SU-DHL-6 (cell line): ENCODE results near the gene MRRF.

Experiments
- H2AFZ ChIP-seq: fragments of 200-600 bp; sonication (generic); 2 replicates; pipeline ENCODE4 v1.6.1; 2014; ENCODE audit warnings: low read depth, mild to moderate bottlenecking, moderate library complexity, mixed read lengths, antibody characterized with exemption, low read length; ENCODE audit not compliant: severe bottlenecking
- H3F3A ChIP-seq: fragments of 200-600 bp; shearing (Covaris generic); 2 replicates; pipeline ENCODE4 v1.6.0; 2016; ENCODE audit warnings: antibody characterized with exemption, mild to moderate bottlenecking; ENCODE audit not compliant: insufficient read depth
- H3K27ac ChIP-seq: fragments of 200-600 bp; sonication (generic); 2 replicates; pipeline ENCODE4 v1.5.1; 2016; ENCODE audit warnings: low read depth, mild to moderate bottlenecking, low read length, moderate library complexity, mixed read lengths
- H3K27me3 ChIP-seq: fragments of 200-600 bp; sonication (generic), shearing (Covaris generic); 2 replicates; pipeline ENCODE4 v1.6.0; 2014; ENCODE audit warnings: mild to moderate bottlenecking, low read length
- H3K36me3 ChIP-seq: fragments of 200-600 bp; sonication (generic); 2 replicates; pipeline ENCODE4 v1.6.1; 2014; ENCODE audit warnings: mild to moderate bottlenecking, low read length, mixed read lengths
- H3K4me2 ChIP-seq: fragments of 300-600, 200-600 bp; shearing (Covaris generic), sonication (generic); 2 replicates; pipeline ENCODE4 v1.6.0; 2014; ENCODE audit warnings: low read length, low read depth, mild to moderate bottlenecking; ENCODE audit not compliant: poor library complexity, severe bottlenecking
- H3K4me3 ChIP-seq: fragments of 200-600 bp; sonication (generic); 2 replicates; pipeline ENCODE4 v1.5.1; 2014; ENCODE audit warnings: antibody characterized with exemption, low read length, mild to moderate bottlenecking, mixed read lengths; ENCODE audit not compliant: insufficient read depth, poor library complexity, severe bottlenecking
- H3K79me2 ChIP-seq: fragments of 200-600 bp; sonication (generic); 2 replicates; pipeline ENCODE4 v1.6.1; 2014; ENCODE audit warnings: mild to moderate bottlenecking, low read length, moderate library complexity; ENCODE audit not compliant: insufficient read depth
- H3K9ac ChIP-seq: fragments of 200-600 bp; sonication (generic); 2 replicates; pipeline ENCODE4 v1.7.0; 2014; ENCODE audit warnings: mild to moderate bottlenecking, low read length
- H3K9me2 ChIP-seq: fragments of 200-600 bp; sonication (generic); replicated peaks from 2 replicates; pipeline ENCODE4 v1.6.1; 2014; ENCODE audit warnings: low read length; ENCODE audit not compliant: insufficient read depth
- H3K9me3 ChIP-seq: fragments of 200-600 bp; sonication (generic); 2 replicates; pipeline ENCODE4 v1.6.1; 2014; ENCODE audit warnings: low read length, mixed read lengths; ENCODE audit not compliant: insufficient read depth
- H4K20me1 ChIP-seq: fragments of 200-600 bp; sonication (generic); 2 replicates; pipeline ENCODE4 v1.6.1; 2014; ENCODE audit warnings: low read depth, mild to moderate bottlenecking, antibody characterized with exemption, low read length, moderate library complexity, mixed read lengths
- EZH2phosphoT487 ChIP-seq: fragments of 200-600 bp; sonication (generic), shearing (Covaris generic); conservative IDR thresholded peaks from 2 replicates; pipeline ENCODE4 v1.6.1; 2018; ENCODE audit warnings: mild to moderate bottlenecking, antibody characterized with exemption, low read length, moderate library complexity, mixed read lengths
- TF ChIP-seq, protein P1 (sequence below): fragments of 200-600 bp; sonication (generic); IDR thresholded peaks from one replicate; pipeline ENCODE4 v1.5.1; 2017; ENCODE audit warnings: antibody characterized with exemption, mild to moderate bottlenecking, low read length, moderate library complexity; ENCODE audit not compliant: insufficient read depth, poor library complexity, severe bottlenecking

MRRF gene

DNA sequence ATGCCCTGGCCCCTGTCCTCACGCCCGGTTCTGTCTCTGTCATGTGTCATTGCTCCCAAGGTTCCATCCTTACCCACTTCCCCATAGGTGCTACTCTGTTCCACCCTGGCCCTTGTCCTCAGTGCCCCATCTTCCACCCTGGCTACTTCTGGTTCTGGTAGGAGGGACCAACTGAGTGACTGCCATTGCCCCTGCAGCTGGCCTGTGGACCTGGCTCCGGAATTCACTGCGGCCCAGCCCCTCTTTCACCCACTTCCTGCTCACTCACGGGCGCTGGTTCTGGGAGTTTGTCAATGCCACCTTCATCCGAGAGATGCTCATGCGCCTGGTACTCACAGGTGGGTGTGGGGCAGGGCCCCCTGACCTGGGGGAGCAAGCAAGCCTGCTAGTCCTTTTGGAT lies 113.6 kb downstream of the MRRF start:
- Histone ChIP-seq H3K4me3 (no peak overlapping the region), H3K27me3 (no peaks in the 10 kb centered on the region), H3K9ac (no peak overlapping the region), H3K4me2 (no peak overlapping the region), H3K36me3 (no peaks in the 10 kb centered on the region), H3K79me2 (no peaks in the 10 kb centered on the region), H4K20me1 (no peaks in the 10 kb centered on the region), H3K9me3 (peaks cover 10% of the 10 kb centered on the region; the same call in 1 of the 2 replicates), H3F3A (no peaks in the 10 kb centered on the region), H3K27ac (no peak overlapping the region), H3K9me2 (no peaks in the 10 kb centered on the region), H2AFZ (no peak overlapping the region)
- no peak for TF ChIP-seq EZH2phosphoT487
- TF ChIP-seq, protein P1, sequence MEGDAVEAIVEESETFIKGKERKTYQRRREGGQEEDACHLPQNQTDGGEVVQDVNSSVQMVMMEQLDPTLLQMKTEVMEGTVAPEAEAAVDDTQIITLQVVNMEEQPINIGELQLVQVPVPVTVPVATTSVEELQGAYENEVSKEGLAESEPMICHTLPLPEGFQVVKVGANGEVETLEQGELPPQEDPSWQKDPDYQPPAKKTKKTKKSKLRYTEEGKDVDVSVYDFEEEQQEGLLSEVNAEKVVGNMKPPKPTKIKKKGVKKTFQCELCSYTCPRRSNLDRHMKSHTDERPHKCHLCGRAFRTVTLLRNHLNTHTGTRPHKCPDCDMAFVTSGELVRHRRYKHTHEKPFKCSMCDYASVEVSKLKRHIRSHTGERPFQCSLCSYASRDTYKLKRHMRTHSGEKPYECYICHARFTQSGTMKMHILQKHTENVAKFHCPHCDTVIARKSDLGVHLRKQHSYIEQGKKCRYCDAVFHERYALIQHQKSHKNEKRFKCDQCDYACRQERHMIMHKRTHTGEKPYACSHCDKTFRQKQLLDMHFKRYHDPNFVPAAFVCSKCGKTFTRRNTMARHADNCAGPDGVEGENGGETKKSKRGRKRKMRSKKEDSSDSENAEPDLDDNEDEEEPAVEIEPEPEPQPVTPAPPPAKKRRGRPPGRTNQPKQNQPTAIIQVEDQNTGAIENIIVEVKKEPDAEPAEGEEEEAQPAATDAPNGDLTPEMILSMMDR = no peak

DNA sequence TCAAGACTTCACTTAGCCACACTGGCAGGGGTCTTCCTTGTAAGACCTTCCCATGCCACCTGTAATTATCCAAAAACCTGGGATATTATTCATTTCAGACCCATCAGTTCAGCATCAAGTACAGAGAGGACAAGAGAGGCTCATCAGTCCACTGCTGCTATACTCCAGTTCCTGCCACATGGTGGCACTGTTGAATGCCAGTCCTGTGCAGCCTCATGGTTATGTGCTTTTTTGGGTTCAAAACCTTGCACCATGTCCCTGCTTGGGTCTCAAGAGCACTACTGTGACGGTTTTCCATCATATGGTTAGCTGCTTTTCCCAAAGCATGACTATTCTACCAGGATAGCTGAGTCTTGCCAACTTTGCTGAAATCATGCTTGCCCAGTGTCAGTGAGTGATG lies 114.7 kb downstream of the MRRF start:
- Histone ChIP-seq H4K20me1 (no peaks in the 10 kb centered on the region), H3K79me2 (no peaks in the 10 kb centered on the region), H3K27ac (no peak overlapping the region), H3K27me3 (no peaks in the 10 kb centered on the region), H3K4me3 (no peak overlapping the region), H3K9me3 (peaks cover 10% of the 10 kb centered on the region; the same call in 1 of the 2 replicates), H3K9me2 (no peaks in the 10 kb centered on the region), H3K4me2 (no peak overlapping the region), H3K36me3 (no peaks in the 10 kb centered on the region), H2AFZ (no peak overlapping the region), H3F3A (no peaks in the 10 kb centered on the region), H3K9ac (no peak overlapping the region)
- no peak for TF ChIP-seq EZH2phosphoT487
- TF ChIP-seq, protein P1 = peak; percentile 16

DNA sequence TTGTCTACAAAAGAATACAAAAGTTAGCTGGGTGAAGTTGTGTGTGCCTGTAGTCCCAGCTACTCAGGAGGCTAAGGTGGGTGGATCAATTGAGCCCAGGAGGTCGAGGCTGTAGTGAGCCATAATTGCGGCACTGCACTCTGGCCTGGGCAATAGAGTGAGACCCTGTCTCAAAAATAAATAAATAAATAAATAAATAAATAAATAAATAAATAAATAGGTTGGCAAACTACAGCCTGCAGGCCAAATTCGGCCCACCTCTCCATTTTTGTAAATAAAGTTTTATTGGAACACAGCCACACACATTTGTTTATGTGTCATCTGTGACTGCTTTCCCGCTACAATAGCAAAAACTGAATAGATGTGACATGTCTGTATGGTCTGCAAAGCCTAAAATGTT lies 115.6 kb downstream of the MRRF start:
- no peak overlapping the region for H3K9ac ChIP-seq
- H3K4me2 ChIP-seq = no peak overlapping the region
- H3K27me3 ChIP-seq = no peaks in the 10 kb centered on the region
- no peaks in the 10 kb centered on the region for H4K20me1 ChIP-seq
- no peaks in the 10 kb centered on the region for H3K9me2 ChIP-seq
- H3K9me3 ChIP-seq = peaks cover 10% of the 10 kb centered on the region; the same call in 1 of the 2 replicates
- no peaks in the 10 kb centered on the region for H3F3A ChIP-seq
- H3K79me2 ChIP-seq = no peaks in the 10 kb centered on the region
- no peak overlapping the region for H3K27ac ChIP-seq
- H2AFZ ChIP-seq = no peak overlapping the region
- no peak overlapping the region for H3K4me3 ChIP-seq
- no peaks in the 10 kb centered on the region for H3K36me3 ChIP-seq
- TF ChIP-seq, protein P1 = no peak
- TF ChIP-seq EZH2phosphoT487 = no peak
